ENCODE data around the gene CPVL. TPM values are rescaled to one million over a fixed set of nuclear protein-coding genes. Genes with fewer than 3 reads are reported as not detected.

Gene CPVL
- total RNA-seq, 1 donor from 2014 or later = not detected

DNA sequence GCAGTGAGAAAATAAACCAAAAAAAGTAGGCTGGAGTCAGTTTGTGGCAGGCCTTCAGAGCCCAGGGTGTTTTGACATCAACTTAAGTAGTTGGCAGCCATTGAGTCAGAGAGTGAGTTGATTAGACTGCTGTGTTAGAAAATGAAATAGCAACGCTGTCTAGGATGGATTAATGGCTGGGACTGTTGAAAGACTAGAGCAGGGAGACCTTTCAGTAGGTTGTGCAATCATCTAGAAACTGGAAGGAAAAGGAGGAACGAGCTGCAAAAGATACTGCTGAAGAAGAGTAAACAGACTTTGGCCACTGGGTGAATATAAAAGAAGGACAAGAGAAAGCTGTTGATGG, 159.6 kb downstream of the CPVL start:
- Mint-ChIP-seq H3K9me3 (no peaks in the 10 kb centered on the region), H3K36me3 (ENCODE audit: low read depth) (no peaks in the 10 kb centered on the region), H3K4me3 (no peak overlapping the region), H3K4me1 (no peaks in the 10 kb centered on the region), H3K27me3 (peaks cover 13% of the 10 kb centered on the region), H3K27ac (no peak overlapping the region)
- DNase-seq (no peak), ATAC-seq (ENCODE audit: low read depth) (no peak)
- TF ChIP-seq CTCF (IDR thresholded peaks at IDR 0.05) = no peak
- ChIA-PET CTCF (no interaction called here), POLR2A (no interaction called here)
- intact Hi-C loops (cut with micrococcal nuclease) = no loop called here

- H3K4me3 Mint-ChIP-seq = no peak overlapping the region
- DNase-seq (no peak), ATAC-seq (ENCODE audit: low read depth) (no peak)
- no peak for TF ChIP-seq CTCF (IDR thresholded peaks at IDR 0.05)
- H3K27ac Mint-ChIP-seq = no peak overlapping the region
- no peaks in the 10 kb centered on the region for H3K9me3 Mint-ChIP-seq
- POLR2A ChIA-PET = no interaction called here
- H3K36me3 Mint-ChIP-seq (ENCODE audit: low read depth) = no peaks in the 10 kb centered on the region
- no peaks in the 10 kb centered on the region for H3K4me1 Mint-ChIP-seq
- CTCF ChIA-PET = no interaction called here
- peaks cover 13% of the 10 kb centered on the region for H3K27me3 Mint-ChIP-seq
- intact Hi-C loops (cut with micrococcal nuclease) = no loop called here
Observed at GRCh38 chr7:28986028-28986764, 160.1 kb downstream of the CPVL start.

DNA sequence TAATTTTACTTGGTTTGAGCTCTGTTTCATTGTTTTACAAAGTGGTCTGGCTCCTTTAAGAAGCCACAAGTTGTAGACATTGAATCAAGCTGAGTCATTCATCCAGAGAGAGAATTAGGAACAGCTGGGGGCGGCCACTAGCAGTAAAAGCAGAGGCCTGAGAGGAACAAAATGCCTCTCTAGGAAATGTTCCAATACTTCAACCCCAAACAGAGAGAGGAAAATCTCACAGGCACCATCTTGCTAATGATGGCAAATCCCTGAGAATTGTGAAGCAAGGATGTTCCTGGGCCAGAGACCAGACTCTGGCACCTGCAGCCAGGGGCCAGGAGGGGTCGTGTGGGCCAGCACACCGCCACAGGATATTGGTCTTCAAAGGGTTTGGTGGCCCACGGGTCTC, 161.7 kb downstream of the CPVL start:
- Mint-ChIP-seq H3K4me1 (no peaks in the 10 kb centered on the region), H3K36me3 (ENCODE audit: low read depth) (no peaks in the 10 kb centered on the region), H3K4me3 (no peak overlapping the region), H3K9me3 (no peaks in the 10 kb centered on the region), H3K27me3 (peaks cover 13% of the 10 kb centered on the region), H3K27ac (no peak overlapping the region)
- no peak for TF ChIP-seq CTCF (IDR thresholded peaks at IDR 0.05)
- DNase-seq = no peak
- ATAC-seq (ENCODE audit: low read depth) = no peak
- ChIA-PET POLR2A (no interaction called here), CTCF (no interaction called here)
- intact Hi-C loops (cut with micrococcal nuclease) = no loop called here

GRCh38 chr7:28984217-28984616, 162.1 kb downstream of the CPVL start:
- TF ChIP-seq CTCF (IDR thresholded peaks at IDR 0.05) = no peak
- peaks cover 12% of the 10 kb centered on the region for H3K27me3 Mint-ChIP-seq
- no peaks in the 10 kb centered on the region for H3K4me1 Mint-ChIP-seq
- intact Hi-C loops (cut with micrococcal nuclease) = no loop called here
- H3K27ac Mint-ChIP-seq = no peak overlapping the region
- H3K9me3 Mint-ChIP-seq = no peaks in the 10 kb centered on the region
- no peak for ATAC-seq (ENCODE audit: low read depth)
- no peak for DNase-seq
- POLR2A ChIA-PET = no interaction called here
- CTCF ChIA-PET = no interaction called here
- no peaks in the 10 kb centered on the region for H3K36me3 Mint-ChIP-seq (ENCODE audit: low read depth)
- no peak overlapping the region for H3K4me3 Mint-ChIP-seq

DNA sequence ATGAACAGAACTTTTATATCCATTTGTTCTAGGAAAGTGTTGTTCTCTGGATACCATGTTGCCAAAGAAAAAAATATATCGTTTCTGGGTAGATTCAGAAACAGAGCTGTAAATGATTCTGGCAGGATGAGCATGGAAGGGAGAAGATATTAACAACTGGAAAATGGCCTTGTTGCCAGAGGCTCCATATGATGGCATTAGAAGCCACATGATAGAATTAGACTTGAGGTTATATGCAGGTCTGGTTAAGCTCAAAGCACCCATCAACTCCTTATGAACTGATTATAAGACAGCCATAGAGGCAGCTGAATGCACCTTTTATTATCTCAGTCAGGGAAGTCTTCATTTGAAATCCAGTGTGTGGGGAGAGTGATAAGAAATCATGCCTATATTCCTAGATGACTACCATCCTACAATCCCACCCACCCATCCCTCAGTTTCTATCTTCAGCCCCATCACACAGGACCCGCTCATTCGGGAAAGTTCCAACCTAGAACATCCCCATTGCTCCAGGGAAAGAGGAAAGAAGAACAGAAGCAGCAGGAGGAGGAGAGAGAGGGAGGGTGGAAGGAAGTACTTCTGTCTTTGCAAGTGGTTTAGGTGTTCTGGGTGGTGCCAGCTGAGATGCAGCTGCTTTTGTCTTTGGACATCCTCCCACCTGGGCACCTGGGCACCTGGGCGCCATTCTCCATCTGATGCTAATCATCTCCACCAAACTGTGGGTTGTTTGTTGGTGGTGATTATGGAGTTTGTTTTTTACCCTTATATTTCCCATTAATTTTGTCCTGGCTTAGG, 162.7 kb downstream of the CPVL start:
- Mint-ChIP-seq H3K36me3 (ENCODE audit: low read depth) (no peaks in the 10 kb centered on the region), H3K4me3 (no peak overlapping the region), H3K4me1 (no peaks in the 10 kb centered on the region), H3K9me3 (no peaks in the 10 kb centered on the region), H3K27ac (no peak overlapping the region), H3K27me3 (peaks cover 14% of the 10 kb centered on the region)
- POLR2A ChIA-PET = no interaction called here
- no peak for TF ChIP-seq CTCF (IDR thresholded peaks at IDR 0.05)
- CTCF ChIA-PET = no interaction called here
- DNase-seq (no peak), ATAC-seq (ENCODE audit: low read depth) (no peak)
- intact Hi-C loops (cut with micrococcal nuclease) = no loop called here

Data from activated B cell treated with CpG ODN at 0.5 μM for 24 hours (primary cell).